ENCODE results near the gene ENO3. TPM values are rescaled to one million over a fixed set of nuclear protein-coding genes. Genes with fewer than 3 reads are reported as not detected.

ENO3 gene
- total and polyA plus RNA-seq, 10 of the 15 experiments (the other 5 are each of a cell fraction or from before 2014, with no cell fraction given), result 6.8 to 28.4 (median 17.0) TPM

GRCh38 chr17:4939796-4940554, 10.9 kb upstream of the ENO3 start, which contains the start of the genes RNF167 and SLC25A11 (continued):
- no peak for TF ChIP-seq ZNF592 (IDR thresholded peaks at IDR 0.05)
- no peak for TF ChIP-seq USF1 (IDR thresholded peaks at IDR 0.05; ENCODE audit: borderline replicate concordance, extremely low read length, insufficient read depth, low read depth, low read length)
- peak; percentile 88 for TF ChIP-seq POLR2A (IDR thresholded peaks at IDR 0.05; ENCODE audit: low read depth, low read length)
- TF ChIP-seq ZNF207 (IDR thresholded peaks at IDR 0.05; ENCODE audit: borderline replicate concordance), result peak; percentile 70
- TF ChIP-seq FOXK2 (IDR thresholded peaks at IDR 0.05), result peak; percentile 70
